Hematopoietic multipotent progenitor cell treated with erythropoietin and hydrocortisone succinate and interleukin-3 and kit ligand, for 4 days (in vitro differentiated cells): ENCODE results near the gene CACNG6.
A peak's percentile ranks its signal among the peaks of the same experiment; 100 is the strongest.

Source experiments
- DNase-seq: peaks from one replicate; pipeline ENCODE4 v3.0.0-alpha.2; 2015

The CACNG6 gene

GRCh38 chr19:53969366-53969765 is 22.1 kb upstream of the CACNG6 start:
- DNase-seq = no peak

GRCh38 chr19:53971673-53972072 is 19.8 kb upstream of the CACNG6 start:
- DNase-seq = peak; percentile 68

GRCh38 chr19:53977429-53977990 is 13.9 kb upstream of the CACNG6 start:
- peak; percentile 92 for DNase-seq

- peak; percentile 79 for DNase-seq
These were observed 13.3 kb upstream of the CACNG6 start for GRCh38 chr19:53977991-53978731.

- no peak for DNase-seq
These were observed 12.2 kb upstream of the CACNG6 start for GRCh38 chr19:53978975-53979801.

- DNase-seq = no peak
These were observed 10.7 kb upstream of the CACNG6 start for GRCh38 chr19:53980539-53981375.

- DNase-seq = no peak
These were observed 10.0 kb upstream of the CACNG6 start for GRCh38 chr19:53981376-53981951.

GRCh38 chr19:53982001-53982451 is 9.4 kb upstream of the CACNG6 start:
- peak; percentile 48 for DNase-seq

GRCh38 chr19:53982611-53983010 is 8.8 kb upstream of the CACNG6 start:
- DNase-seq = peak; percentile 70

- DNase-seq = no peak
These were observed 7.8 kb upstream of the CACNG6 start for GRCh38 chr19:53983457-53984289.

- no peak for DNase-seq
These were observed 5.6 kb upstream of the CACNG6 start for GRCh38 chr19:53985863-53986262.

- no peak for DNase-seq
These were observed 2.5 kb upstream of the CACNG6 start for GRCh38 chr19:53988981-53989380.

GRCh38 chr19:53989600-53990533 is 1.6 kb upstream of the CACNG6 start:
- no peak for DNase-seq

- no peak for DNase-seq
These were observed 774 bp downstream of the CACNG6 start for GRCh38 chr19:53992211-53992610.

GRCh38 chr19:53992815-53993214 is 1.4 kb downstream of the CACNG6 start:
- DNase-seq = no peak

GRCh38 chr19:53993448-53993847 is 2.0 kb downstream of the CACNG6 start:
- no peak for DNase-seq

GRCh38 chr19:53994811-53995210 is 3.4 kb downstream of the CACNG6 start:
- no peak for DNase-seq

- no peak for DNase-seq
These were observed 6.8 kb downstream of the CACNG6 start for GRCh38 chr19:53998223-53998622.

- no peak for DNase-seq
These were observed 8.3 kb downstream of the CACNG6 start for GRCh38 chr19:53999694-54000093.

- DNase-seq = no peak
These were observed 10.1 kb downstream of the CACNG6 start for GRCh38 chr19:54001496-54001895.
